ENCODE data around the gene MSI2. TPM values are rescaled to one million over a fixed set of nuclear protein-coding genes. Genes with fewer than 3 reads are reported as not detected.

MSI2 gene
- total RNA-seq, 4 donors from 2014 or later: 9.9 to 18.5 (median 13.8) TPM

- DNase-seq (ENCODE audit: low spot score in 2 of 2): no peak
- intact Hi-C loops (cut with DNase I; ENCODE audit: low total_unique reads): no loop called here
- TF ChIP-seq POLR2A (IDR thresholded peaks at IDR 0.05): no peak
- no peak for TF ChIP-seq CTCF (IDR thresholded peaks at IDR 0.05)
Measured at GRCh38 chr17:57288040-57288772, 31.9 kb downstream of the MSI2 start.

DNA sequence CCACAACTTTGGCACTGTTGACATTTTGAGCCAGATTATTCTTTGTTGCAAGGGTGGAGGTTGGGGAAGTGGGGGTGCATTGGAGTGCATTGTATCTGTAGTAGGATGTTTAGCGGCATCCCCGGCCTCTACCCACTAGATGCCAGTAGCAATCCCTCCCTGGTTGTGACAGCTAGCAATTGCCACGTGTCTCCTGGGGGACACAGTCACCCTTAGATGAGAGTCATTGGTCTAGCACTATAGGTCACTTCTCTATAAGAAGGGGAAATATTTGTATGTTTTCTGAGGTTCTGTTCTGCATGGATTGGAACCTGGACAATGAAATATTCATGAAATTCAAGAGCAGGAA lies 32.4 kb downstream of the MSI2 start:
- DNase-seq (ENCODE audit: low spot score in 2 of 2): no peak
- WGBS, 2 donors: 81 to 86% methylated on average over 3 of the region's 3 CpGs
- H3K4me3 ChIP-seq (ENCODE audit: low read depth, poor library complexity, severe bottlenecking): no peak overlapping the region
- intact Hi-C loops (cut with DNase I; ENCODE audit: low total_unique reads): no loop called here
- TF ChIP-seq CTCF (IDR thresholded peaks at IDR 0.05): no peak
- no peak for TF ChIP-seq POLR2A (IDR thresholded peaks at IDR 0.05)

More at GRCh38 chr17:57288040-57288772, 31.9 kb downstream of the MSI2 start:
- WGBS, 2 donors: 58 to 60% methylated on average over 10 of the region's 10 CpGs
- H3K4me3 ChIP-seq (ENCODE audit: low read depth, poor library complexity, severe bottlenecking): no peak overlapping the region

GRCh38 chr17:57289130-57289529 lies 32.8 kb downstream of the MSI2 start:
- no peak for DNase-seq (ENCODE audit: low spot score in 2 of 2)
- H3K4me3 ChIP-seq (ENCODE audit: low read depth, poor library complexity, severe bottlenecking): no peak overlapping the region
- TF ChIP-seq CTCF (IDR thresholded peaks at IDR 0.05): no peak
- TF ChIP-seq POLR2A (IDR thresholded peaks at IDR 0.05): no peak
- WGBS, 2 donors: 71 to 76% methylated on average over 5 of the region's 5 CpGs
- intact Hi-C loops (cut with DNase I; ENCODE audit: low total_unique reads): no loop called here

DNA sequence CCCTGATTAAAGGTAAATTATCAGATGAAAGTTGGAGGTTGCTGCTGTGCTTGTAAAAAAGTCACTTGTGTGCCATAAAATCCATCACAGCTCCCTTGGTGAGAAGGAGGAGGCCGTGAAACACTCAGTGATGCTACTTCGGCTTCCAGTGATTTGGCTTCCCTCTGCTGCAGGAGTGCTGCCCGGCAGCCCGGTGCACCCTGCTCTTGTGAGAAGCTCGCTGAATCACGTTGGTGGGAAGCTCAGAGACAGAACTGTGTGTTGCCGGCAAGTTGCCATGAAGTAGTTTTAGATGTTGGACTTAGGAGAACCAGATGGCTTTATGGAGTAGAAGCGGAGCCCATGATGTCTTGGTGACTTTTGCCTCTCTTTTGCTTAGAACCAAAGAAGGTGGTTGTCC lies 33.3 kb downstream of the MSI2 start:
- H3K4me3 ChIP-seq (ENCODE audit: low read depth, poor library complexity, severe bottlenecking): no peak overlapping the region
- TF ChIP-seq POLR2A (IDR thresholded peaks at IDR 0.05): no peak
- no peak for TF ChIP-seq CTCF (IDR thresholded peaks at IDR 0.05)
- DNase-seq (ENCODE audit: low spot score in 2 of 2): no peak
- intact Hi-C loops (cut with DNase I; ENCODE audit: low total_unique reads): no loop called here
- 86 to 91% methylated on average over 7 to 8 of the region's 8 CpGs for WGBS, 2 donors

GRCh38 chr17:57290981-57291380 lies 34.7 kb downstream of the MSI2 start:
- DNase-seq (ENCODE audit: low spot score in 2 of 2): no peak
- 84 to 85% methylated on average over 10 of the region's 10 CpGs for WGBS, 2 donors
- H3K4me3 ChIP-seq (ENCODE audit: low read depth, poor library complexity, severe bottlenecking): no peak overlapping the region
- TF ChIP-seq CTCF (IDR thresholded peaks at IDR 0.05): no peak
- TF ChIP-seq POLR2A (IDR thresholded peaks at IDR 0.05): no peak
- intact Hi-C loops (cut with DNase I; ENCODE audit: low total_unique reads): no loop called here

GRCh38 chr17:57292091-57292490 lies 35.8 kb downstream of the MSI2 start:
- WGBS, 2 donors: 95 to 98% methylated on average over 5 of the region's 5 CpGs
- DNase-seq (ENCODE audit: low spot score in 2 of 2): no peak
- no peak overlapping the region for H3K4me3 ChIP-seq (ENCODE audit: low read depth, poor library complexity, severe bottlenecking)
- no peak for TF ChIP-seq CTCF (IDR thresholded peaks at IDR 0.05)
- no peak for TF ChIP-seq POLR2A (IDR thresholded peaks at IDR 0.05)
- intact Hi-C loops (cut with DNase I; ENCODE audit: low total_unique reads): no loop called here
